GM12875 (cell line): ENCODE data around the gene VMAC.

Experiments
- H3K4me3 ChIP-seq: one replicate; pipeline ENCODE4 v1.5.1; 2011; ENCODE audit warnings: low read depth, low read length, control low read depth
- CTCF ChIP-seq: IDR thresholded peaks from 2 replicates; pipeline ENCODE4 v1.5.1; 2011; ENCODE audit warnings: low read depth, mild to moderate bottlenecking, control low read depth, inconsistent platforms, low read length, moderate library complexity, borderline replicate concordance; ENCODE audit not compliant: insufficient read depth

The VMAC gene

GRCh38 chr19:5949792-5950305 is 45.2 kb downstream of the VMAC start:
- TF ChIP-seq CTCF = no peak
- H3K4me3 ChIP-seq = no peak overlapping the region

GRCh38 chr19:5950741-5951140 is 46.1 kb downstream of the VMAC start:
- H3K4me3 ChIP-seq = no peak overlapping the region
- TF ChIP-seq CTCF = no peak

GRCh38 chr19:5951338-5951861 is 46.7 kb downstream of the VMAC start:
- no peak for TF ChIP-seq CTCF
- no peak overlapping the region for H3K4me3 ChIP-seq

GRCh38 chr19:5952193-5953029 is 47.7 kb downstream of the VMAC start:
- no peak for TF ChIP-seq CTCF
- H3K4me3 ChIP-seq = no peak overlapping the region

- no peak for TF ChIP-seq CTCF
- H3K4me3 ChIP-seq = no peak overlapping the region
These were observed 48.4 kb downstream of the VMAC start for GRCh38 chr19:5953030-5953589.

GRCh38 chr19:5953680-5954213 is 49.1 kb downstream of the VMAC start:
- TF ChIP-seq CTCF = no peak
- no peak overlapping the region for H3K4me3 ChIP-seq

- H3K4me3 ChIP-seq = no peak overlapping the region
- TF ChIP-seq CTCF = no peak
These were observed 49.6 kb downstream of the VMAC start for GRCh38 chr19:5954293-5954692.
